NCI-H82 treated with DMSO at 0.1 percent for 48 hours (cell line): ENCODE measurements around the gene SOX6.
A peak's percentile ranks its signal among the peaks of the same experiment; 100 is the strongest.
"Not testable (repeated sequence)": the region's sequence is repeated elsewhere in the genome, so short reads cannot be mapped to it uniquely, and the experiment has no call there.

Source experiments
- DNase-seq: peaks from one replicate; lab custom pipeline; 2025; ENCODE audit not compliant: unreplicated experiment; lab: John Stamatoyannopoulos, UW

The SOX6 gene

GRCh38 chr11:16111690-16112089 is 244.7 kb downstream of the SOX6 start:
- no peak for DNase-seq

DNA sequence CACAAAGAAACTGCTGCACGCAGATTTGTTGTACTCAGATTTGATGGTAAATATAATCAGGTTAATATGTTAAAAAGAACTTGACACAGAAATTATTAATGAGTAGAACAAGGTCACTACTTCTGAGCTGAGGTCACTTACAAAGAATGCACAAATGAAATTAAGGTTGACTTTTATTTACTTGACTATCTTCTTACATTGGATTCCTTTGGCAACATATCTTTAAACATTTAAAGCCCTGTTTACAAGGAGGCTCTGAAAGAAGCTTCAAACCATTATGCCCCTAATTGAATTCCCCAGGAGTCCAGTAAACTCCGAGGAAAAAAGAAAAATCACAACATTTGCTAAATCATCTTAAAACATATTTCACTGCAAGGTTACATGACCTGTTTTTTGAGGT is 245.5 kb downstream of the SOX6 start:
- DNase-seq: no peak

DNA sequence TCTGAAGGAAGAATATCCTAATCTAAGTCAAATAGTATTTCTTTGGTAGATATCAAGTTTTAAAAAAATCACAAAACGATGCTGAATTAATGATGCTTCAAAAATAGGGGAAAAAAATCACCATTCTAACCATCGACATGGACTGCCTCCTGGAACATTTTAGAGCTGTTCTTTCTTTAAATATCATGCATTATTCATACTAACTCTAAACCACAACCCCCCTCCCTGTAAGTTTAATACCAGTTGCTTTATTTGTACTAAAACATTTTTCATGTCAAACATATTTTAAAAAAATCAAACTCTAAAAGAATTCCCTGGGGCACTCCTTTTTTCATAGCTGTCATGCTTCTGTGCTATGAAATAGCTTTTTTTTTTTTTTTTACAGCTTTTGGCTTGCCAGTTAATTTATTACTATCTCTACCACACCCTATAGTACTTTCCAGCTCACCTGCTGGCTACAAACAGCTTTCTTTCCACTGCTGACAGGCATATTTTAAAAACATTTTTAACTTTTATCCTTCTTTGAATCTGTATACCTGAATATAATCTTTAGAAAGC is 256.9 kb downstream of the SOX6 start:
- DNase-seq: no peak

DNA sequence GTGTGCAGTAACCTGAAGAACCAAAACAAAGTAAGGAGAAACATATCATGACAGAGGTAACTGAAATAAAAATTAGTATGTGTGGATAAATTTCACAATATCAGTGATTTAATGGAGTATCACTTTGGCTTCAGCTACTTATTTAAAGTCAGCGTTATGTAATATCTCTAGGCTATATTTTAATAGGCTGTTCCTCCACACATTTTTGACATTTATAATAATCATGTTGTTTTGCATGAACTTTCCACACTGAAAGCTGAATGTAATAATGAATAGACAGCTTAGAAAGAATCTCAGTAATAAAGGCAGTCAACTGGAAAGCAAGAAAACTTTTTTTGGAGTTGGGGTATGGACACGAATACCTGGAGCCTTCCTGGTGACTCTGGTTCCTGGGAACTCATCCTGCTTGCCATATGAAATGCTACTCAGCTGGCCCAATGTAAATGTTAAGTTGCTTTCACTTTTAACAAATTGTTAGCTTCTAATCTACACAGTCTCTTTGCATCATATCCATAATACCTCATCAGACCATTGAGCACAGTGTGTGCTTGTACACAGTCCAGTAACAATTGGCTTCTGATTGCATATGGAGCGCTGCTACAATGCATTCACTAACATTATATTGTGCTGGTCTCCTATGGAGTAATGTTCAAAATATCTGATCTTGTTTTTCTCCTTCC is 257.7 kb downstream of the SOX6 start:
- no peak for DNase-seq

- DNase-seq: no peak
These were observed 258.8 kb downstream of the SOX6 start for GRCh38 chr11:16097543-16097942.

DNA sequence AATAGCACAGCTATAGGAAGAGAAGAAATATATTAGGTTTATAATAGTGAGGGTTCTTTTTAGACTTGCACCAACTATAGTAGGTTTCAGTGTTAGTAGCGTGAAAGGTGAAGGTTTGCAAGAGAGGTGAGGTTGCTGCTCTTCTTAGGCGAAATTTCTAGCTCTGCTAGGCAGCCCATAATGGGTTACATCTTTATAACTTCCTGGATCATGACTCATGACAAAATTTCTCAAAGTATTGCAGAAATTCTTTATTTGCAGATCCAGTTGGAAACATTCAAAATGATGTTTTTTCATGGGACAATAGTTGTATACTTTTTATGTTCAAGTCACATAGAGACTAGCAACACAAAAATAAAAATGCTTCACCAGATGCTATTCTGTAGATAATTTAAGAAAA is 260.0 kb downstream of the SOX6 start:
- DNase-seq: no peak

DNA sequence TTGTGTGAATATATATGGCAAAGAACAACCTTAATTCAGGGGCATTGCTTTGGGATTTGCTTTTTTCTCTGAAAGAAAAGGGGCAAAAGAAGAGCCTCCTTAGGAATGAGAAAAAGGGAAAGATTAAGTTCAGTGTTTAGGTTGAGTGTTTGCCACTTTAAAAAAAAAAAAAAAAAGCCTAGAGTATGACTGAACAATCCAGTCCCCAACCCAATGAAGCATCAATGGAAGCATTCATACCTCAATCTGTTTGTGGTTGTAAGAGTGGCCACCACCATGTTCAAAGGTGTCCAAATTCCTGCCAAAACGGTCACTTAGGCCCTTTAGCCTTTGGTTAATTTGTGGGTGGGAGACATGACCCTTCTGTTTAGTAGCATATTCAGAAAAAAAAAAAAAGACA is 260.6 kb downstream of the SOX6 start:
- DNase-seq: no peak

DNA sequence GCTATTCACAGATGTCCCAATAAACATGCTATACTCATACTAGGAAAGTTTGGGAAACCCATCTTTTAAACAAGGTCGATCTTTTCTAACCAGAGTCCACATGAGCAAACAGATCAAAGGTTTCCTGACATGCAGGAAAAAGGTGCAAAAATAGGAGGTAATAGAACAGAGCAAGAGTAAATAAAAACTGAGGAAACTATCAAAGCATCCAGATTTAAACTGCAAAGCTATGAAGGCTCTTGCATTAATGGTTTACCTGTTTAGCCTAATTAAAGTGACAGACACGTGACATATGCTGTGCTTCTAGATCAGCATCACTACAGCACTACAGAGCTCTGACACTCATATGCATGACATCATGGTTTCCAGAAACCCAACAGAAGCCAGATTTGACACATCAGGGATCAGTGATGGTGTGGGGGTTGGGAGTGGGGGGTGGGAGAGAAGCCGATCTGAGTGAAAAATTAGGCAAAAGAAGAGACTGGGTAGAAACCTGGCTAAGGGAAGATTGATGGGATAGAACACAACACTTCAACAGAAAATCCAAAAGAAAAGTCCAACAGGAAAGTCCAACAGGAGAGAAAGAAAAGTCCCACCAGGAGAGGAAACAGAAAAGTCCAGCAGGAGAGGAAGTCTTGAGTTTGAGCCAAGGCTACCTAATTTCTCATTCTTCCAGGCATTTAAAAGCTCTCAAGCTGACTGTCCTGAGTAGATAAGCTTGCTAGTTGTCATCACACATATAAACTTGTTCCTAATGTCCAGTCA is 262.3 kb downstream of the SOX6 start:
- no peak for DNase-seq

DNA sequence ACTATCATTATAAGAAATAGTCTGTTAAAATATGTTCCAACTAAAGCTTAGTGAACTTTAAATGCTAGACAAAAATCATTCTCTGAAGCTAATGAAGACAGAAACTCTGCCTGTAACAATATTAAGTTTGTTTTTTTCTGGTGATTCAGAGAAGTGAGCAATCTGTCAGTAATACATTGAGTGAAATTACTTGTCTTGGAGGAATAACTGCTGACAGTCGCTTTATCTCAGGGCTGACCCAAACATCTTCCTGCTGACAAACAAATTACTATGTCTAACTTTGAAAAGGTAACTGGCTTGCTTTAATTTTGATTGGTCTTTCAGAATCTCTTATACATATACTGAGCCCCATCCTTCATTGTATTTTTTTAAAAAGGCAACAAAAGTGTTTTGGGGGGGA is 264.5 kb downstream of the SOX6 start:
- no peak for DNase-seq

- no peak for DNase-seq
These were observed 266.9 kb downstream of the SOX6 start for GRCh38 chr11:16089481-16089880.

- no peak for DNase-seq
These were observed 267.6 kb downstream of the SOX6 start for GRCh38 chr11:16088774-16089173.

GRCh38 chr11:16087886-16088285 is 268.5 kb downstream of the SOX6 start:
- DNase-seq: no peak

DNA sequence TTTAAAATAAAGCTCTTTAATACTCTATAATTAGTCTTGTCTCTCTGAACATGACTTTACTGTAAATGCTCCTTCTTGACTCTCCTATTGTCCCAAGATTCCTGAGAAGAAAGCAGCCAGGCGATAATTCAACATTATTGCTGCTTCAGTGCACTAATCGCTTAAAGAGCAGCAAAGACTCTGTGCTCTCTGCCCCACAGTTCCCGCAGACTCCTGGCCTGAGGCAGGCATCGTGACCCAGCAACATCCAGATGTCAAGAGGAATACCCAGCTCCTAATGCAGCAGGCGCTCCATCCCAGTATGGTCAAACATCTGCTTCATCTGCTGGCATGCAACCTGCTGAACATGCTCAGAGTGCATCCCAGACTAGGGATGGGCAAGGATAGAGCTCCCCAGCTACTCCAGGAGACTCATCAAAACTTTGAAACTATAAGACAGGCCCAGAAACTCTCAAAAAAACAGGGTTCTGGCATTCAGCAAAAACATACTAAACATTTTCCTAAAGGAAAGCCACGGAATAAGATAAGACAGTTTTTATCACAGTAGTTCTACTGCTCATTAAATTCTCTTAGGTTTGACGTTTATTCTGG is 270.0 kb downstream of the SOX6 start:
- peak; percentile 30 for DNase-seq

DNA sequence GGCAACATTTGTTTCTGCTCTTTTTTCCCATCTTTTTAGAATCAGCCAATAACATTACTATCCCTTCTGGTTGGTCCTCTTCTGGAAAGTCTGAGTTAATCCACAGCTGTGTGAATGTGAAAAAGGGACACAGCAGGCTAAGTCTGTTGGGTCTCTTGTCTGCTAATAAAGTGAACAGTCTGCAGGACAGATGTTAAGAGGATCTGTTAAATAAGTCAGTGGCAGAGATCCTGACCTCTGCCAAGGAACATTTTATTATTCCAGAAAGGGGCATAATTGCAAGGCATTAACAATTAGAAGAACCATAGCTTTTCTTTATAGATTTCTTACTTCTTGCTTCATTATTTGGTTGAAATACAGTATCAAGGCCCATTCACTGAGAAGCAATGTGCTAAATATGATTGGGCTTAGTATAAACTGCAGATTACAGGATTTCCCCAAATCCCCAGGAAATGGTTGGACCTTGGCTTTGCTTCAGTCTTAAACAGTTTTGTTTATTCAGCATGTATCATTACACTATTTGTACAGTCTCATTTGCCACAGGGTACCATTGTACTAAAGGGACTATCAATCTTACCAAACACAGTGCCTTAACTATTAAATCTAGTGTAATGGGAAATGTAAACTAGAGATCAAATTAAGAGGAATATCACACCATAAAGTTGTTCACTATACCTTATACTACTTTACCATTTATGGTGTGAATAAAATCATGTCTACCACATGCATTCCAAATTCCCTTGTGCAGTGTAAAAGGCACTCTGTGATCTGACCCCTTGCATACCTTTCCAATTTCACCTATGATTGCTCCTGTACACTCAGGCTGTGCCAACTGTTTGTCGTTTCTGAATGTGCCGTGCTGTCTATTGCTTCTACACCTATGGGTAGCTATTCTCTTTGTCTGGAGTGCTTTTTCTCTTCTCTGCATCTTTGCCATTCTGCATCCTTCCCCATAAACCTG is 274.0 kb downstream of the SOX6 start:
- peak; percentile 44 for DNase-seq

DNA sequence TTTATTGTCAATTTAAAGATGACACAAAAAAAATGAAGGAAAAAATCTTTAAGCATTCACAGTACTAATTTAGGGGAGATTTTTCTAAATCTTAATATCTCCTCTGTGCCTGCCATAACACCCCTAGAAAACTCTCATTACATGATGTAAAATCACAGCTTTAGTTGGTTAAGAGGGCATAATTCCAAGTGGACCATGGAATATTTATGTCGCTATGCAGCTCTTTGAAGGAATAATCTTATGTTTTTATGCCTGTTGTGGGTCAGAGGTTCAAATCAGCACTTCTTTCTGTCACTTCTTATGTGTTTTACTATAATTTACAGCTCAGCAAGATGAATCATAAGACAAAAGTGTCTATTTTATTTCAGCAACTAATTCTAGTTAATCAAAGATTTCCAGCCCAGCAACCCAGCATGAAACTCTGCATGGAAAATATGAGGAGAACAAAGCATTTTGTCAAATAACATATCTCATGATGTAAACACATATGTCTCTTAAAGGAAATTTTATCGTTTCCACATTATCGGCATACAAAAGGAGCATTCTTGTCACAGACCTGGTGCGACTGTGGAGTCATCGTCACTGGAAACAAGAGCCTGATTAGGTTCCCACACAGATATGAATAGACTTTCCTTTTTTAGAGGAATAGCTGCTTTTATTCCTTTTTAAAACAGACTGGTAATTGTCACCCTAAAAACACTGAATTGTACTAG is 274.8 kb downstream of the SOX6 start:
- no peak for DNase-seq

DNA sequence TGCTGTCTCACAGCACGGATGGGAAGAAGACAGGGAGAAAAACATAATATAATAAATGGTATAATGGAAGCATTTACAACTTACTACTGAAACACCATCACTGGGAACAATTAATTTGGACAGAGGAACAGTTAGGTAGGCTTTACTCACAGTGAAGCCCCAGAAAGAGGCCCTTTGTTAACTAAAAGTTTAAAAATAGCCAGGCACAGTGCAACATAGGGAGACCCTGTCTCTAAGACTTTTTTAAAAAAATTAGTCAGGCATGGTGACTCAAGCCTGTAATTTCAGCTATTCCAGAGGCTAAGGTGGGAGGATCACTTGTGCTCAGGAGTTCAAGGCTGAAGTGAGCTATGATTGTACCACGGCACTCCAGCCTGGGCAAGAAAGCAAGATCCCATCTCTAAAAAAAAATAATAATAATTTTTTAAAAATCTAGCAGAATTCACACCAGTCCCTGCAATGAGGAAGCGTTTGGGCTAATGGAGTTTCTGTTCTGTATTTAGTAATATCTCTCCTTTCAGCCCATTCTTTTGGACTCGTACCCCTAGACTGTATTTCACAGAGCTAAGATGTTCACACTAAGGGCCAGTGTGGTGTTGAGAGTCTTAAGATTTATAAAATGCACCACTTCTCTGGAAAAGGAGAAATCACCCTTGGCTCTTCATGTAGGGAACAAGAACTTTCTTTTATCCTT is 275.5 kb downstream of the SOX6 start:
- no peak for DNase-seq

- DNase-seq: no peak
These were observed 277.4 kb downstream of the SOX6 start for GRCh38 chr11:16078936-16079335.

- DNase-seq: no peak
These were observed 285.8 kb downstream of the SOX6 start for GRCh38 chr11:16070573-16070972.

DNA sequence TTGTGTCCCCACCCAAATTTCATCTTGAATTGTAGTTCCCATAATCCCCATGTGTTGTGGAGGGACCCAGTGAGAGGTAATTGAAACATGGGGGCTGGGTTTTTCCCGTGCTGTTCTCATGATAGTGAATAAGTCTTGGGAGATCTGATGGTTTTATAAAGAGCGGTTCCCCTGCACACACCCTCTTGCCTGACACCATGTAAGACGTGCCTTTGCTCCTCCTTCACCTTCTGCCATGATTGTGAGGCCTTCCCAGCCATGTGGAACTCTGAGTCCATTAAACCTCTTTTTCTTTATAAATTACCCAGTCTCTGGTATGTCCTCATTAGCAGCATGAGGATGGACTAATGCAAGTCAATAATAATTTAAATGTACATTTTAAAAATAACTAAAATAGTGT is 289.1 kb downstream of the SOX6 start:
- not testable (repeated sequence) for DNase-seq

GRCh38 chr11:16059332-16059731 is 297.0 kb downstream of the SOX6 start:
- no peak for DNase-seq
